B cell (primary cell): Measurements from ENCODE around the gene OPN1MW2. TPM values are rescaled to one million over a fixed set of nuclear protein-coding genes. Genes with fewer than 3 reads are reported as not detected.
"Not testable (repeated sequence)": the region's sequence is repeated elsewhere in the genome, so short reads cannot be mapped to it uniquely, and the experiment has no call there.

Experiments used
- ATAC-seq: fragments of 200-7000 bp; cut with Tn5 transposase; one replicate; pipeline ENCODE4 v1.10.0; 2021; ENCODE audit warnings: low read depth, mild to moderate bottlenecking, moderate number of reproducible peaks, moderate library complexity
- CTCF ChIA-PET: fragments of 350-600 bp; sonication (Branson Sonifier 250); formaldehyde crosslinking; loops from one replicate; lab custom pipeline; 2021; ENCODE audit warnings: antibody characterized with exemption, inconsistent platforms; lab: Charles Lee
- POLR2A ChIA-PET: fragments of 350-600 bp; sonication (Branson Sonifier 250); formaldehyde crosslinking; loops from one replicate; lab custom pipeline; 2021; ENCODE audit warnings: antibody characterized with exemption; lab: Charles Lee
- DNase-seq: peaks from one replicate; pipeline ENCODE4 v3.0.0; 2013
- H2AFZ ChIP-seq: 2 replicates; pipeline ENCODE4 v1.6.1; 2012; ENCODE audit warnings: mild to moderate bottlenecking, low read depth, low read length; ENCODE audit not compliant: insufficient read depth, poor library complexity, severe bottlenecking
- H3K27ac ChIP-seq, 2 donors: 1 replicate in 1 of 2; 2 replicates in 1 of 2; pipeline ENCODE4 v1.5.1; 2012 to 2013; ENCODE audit warnings: low read length in 2 of 2, mild to moderate bottlenecking in 2 of 2, moderate library complexity in 1 of 2
- H3K27me3 ChIP-seq, 4 experiments: fragments of 200-600 bp in 1 of 4; sonication (generic) in 1 of 4; replicated peaks in 1 of 4; 1 replicate in 2 of 4; 2 replicates in 2 of 4; pipeline versions ENCODE4 v1.6.1 to v1.7.0; 2013 to 2016; ENCODE audit warnings: low read length in 3 of 4, mild to moderate bottlenecking in 2 of 4, mixed read lengths in 1 of 4, moderate library complexity in 1 of 4; ENCODE audit not compliant: insufficient read depth in 4 of 4, control insufficient read depth in 3 of 4; ENCODE audit errors: control extremely low read depth in 1 of 4
- H3K36me3 ChIP-seq, 2 experiments: replicated peaks in 1 of 2; 1 replicate in 1 of 2; 2 replicates in 1 of 2; pipeline versions ENCODE4 v1.6.1 to v1.7.1; 2013; ENCODE audit warnings: low read length in 1 of 2; ENCODE audit not compliant: insufficient read depth in 2 of 2, control insufficient read depth in 1 of 2; ENCODE audit errors: control extremely low read depth in 1 of 2, extremely low read depth in 1 of 2
- H3K4me1 ChIP-seq, 2 donors: fragments of 200-600 bp in 1 of 2; sonication (generic) in 1 of 2; 1 replicate in 1 of 2; 2 replicates in 1 of 2; pipeline versions ENCODE4 v1.5.1 to v1.6.1; 2013 to 2017; ENCODE audit warnings: low read length in 2 of 2; ENCODE audit not compliant: control insufficient read depth in 2 of 2, insufficient read depth in 2 of 2
- H3K4me2 ChIP-seq: replicated peaks from 2 replicates; pipeline ENCODE3; 2012; ENCODE audit warnings: mild to moderate bottlenecking, low read depth, low read length; ENCODE audit not compliant: poor library complexity, severe bottlenecking
- H3K4me3 ChIP-seq, 5 experiments: fragments of 200-600 bp in 1 of 5; sonication (generic) in 1 of 5; 1 replicate in 3 of 5; 2 replicates in 2 of 5; pipeline versions ENCODE4 v1.5.1 to v1.7.0; 2011 to 2016; ENCODE audit warnings: low read length in 4 of 5, mild to moderate bottlenecking in 4 of 5, low read depth in 2 of 5, control low read depth in 1 of 5, moderate library complexity in 1 of 5; ENCODE audit not compliant: insufficient read depth in 1 of 5; ENCODE audit errors: control extremely low read depth in 1 of 5, extremely low read depth in 1 of 5
- H3K79me2 ChIP-seq: fragments of 200-600 bp; sonication (generic); one replicate; pipeline ENCODE4 v1.6.0; 2016; ENCODE audit warnings: low read length; ENCODE audit not compliant: control insufficient read depth, insufficient read depth
- H3K9ac ChIP-seq: fragments of 200-600 bp; sonication (generic); 2 replicates; pipeline ENCODE4 v1.6.1; 2017; ENCODE audit warnings: mild to moderate bottlenecking, low read length, moderate library complexity
- H3K9me3 ChIP-seq, 3 donors: one replicate each; pipeline versions ENCODE4 v1.6.1 to v1.7.1; 2013; ENCODE audit warnings: low read length in 2 of 3; ENCODE audit not compliant: control insufficient read depth in 2 of 3, insufficient read depth in 1 of 3; ENCODE audit errors: control extremely low read depth in 1 of 3
- H4K20me1 ChIP-seq: 2 replicates; pipeline ENCODE4 v1.6.0; 2012; ENCODE audit warnings: mild to moderate bottlenecking, low read length; ENCODE audit not compliant: insufficient read depth, control insufficient read depth, poor library complexity, severe bottlenecking
- H3K27ac Mint-ChIP-seq: one replicate; pipeline ENCODE4 v1.8.0; 2021; ENCODE audit warnings: mixed read lengths
- H3K27me3 Mint-ChIP-seq: one replicate; pipeline ENCODE4 v1.8.0; 2021; ENCODE audit warnings: mixed read lengths
- H3K4me1 Mint-ChIP-seq: one replicate; pipeline ENCODE4 v1.8.0; 2021; ENCODE audit warnings: mixed read lengths
- H3K4me3 Mint-ChIP-seq: one replicate; pipeline ENCODE4 v1.8.0; 2021; ENCODE audit warnings: mixed read lengths
- H3K9me3 Mint-ChIP-seq: one replicate; pipeline ENCODE4 v1.8.0; 2022; ENCODE audit warnings: mixed read lengths; ENCODE audit not compliant: insufficient read depth
- WGBS: methylation state at CpG from one replicate; pipeline ENCODE4 v1.1.5; 2013; ENCODE audit warnings: missing lambda C conversion rate; ENCODE audit not compliant: insufficient coverage; 5-methylcytosine and 5-hydroxymethylcytosine counted together
- intact Hi-C: fragments of 100-400 bp; cut with micrococcal nuclease; formaldehyde crosslinking; loops from one replicate; pipeline ENCODE4 v1.10.0; 2022
- polyA plus RNA-seq: library from polyadenylated mRNA; depleted of rRNA; stranded (reverse); fragments of >200 nt; gene quantifications from 2 replicates; pipeline ENCODE4 v1.2.3, GENCODE V29; 2012
- total RNA-seq, 2 donors: library from RNA; stranded (reverse); fragments of 120-200 nt in 1 of 2; gene quantifications; 1 replicate in 1 of 2; 2 replicates in 1 of 2; pipeline versions ENCODE4 v1.2.3 to v1.2.4, GENCODE V29; 2013 to 2022

OPN1MW2 gene
- total and polyA plus RNA-seq, 2 donors (not counting 1 experiment from before 2014, with no cell fraction given), result not detected

DNA sequence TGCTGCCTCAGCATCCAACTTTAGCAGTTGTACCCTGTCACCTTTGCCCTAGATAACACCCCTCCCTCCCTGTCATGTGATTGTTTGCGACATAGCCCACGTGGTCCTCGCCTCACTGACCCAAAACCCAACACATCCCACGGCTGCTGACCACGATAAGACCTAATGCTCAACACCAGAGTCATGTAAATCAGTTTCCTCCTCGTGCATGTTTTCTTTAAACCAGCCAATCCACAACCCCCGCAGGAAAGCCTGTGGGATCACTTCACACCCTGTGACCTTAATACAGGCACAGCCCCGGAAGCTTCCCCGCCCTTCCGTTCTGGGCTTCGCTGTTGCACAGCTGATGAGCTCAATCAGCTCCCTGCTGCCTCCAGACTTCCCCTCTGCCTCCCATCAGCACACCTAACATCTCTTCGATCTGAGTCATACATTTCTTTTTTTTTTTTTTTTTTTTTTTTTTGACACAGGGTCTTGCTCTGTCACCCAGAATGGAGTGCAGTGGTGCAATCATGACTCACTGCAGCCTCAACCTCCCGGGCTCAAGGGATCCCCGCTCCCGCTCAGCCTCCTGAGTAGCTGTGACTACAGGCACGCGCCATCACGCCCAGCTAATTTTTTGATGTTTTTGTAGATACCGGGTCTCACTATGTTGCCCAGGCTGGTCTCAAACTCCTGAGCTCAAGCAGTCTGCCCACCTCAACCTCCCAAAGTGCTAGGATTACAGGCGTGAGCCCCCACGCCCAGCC, 9.7 kb upstream of the OPN1MW2 start:
- H3K4me3 Mint-ChIP-seq, H3K79me2 ChIP-seq: not testable (repeated sequence)

DNA sequence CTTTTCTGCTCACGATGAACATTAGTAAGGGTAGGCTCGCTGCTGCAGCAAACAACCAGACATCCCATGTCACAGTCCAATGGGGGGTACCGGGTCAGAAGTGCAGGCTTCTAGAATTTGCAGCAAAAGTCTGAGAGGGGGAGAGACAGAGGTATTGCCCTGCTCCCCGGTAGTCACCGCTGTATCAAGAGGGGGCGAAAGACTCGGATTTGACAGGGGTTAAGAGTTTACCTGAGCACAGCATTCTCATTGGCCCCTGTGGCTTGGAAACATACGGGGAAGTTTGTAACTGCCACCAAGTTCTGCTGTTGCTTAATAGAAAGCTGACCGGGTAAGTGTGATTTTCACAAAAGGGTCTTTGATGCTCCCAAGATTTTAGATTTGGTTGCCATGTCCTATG, 8.5 kb upstream of the OPN1MW2 start:
- H3K9me3 Mint-ChIP-seq, H3K9me3 ChIP-seq, DNase-seq, H3K9ac ChIP-seq, H3K27ac ChIP-seq, intact Hi-C loops, H3K4me3 Mint-ChIP-seq, ATAC-seq, POLR2A ChIA-PET, H3K36me3 ChIP-seq, H3K4me1 ChIP-seq, H3K27me3 ChIP-seq, H3K4me1 Mint-ChIP-seq, H2AFZ ChIP-seq, H4K20me1 ChIP-seq, H3K4me2 ChIP-seq, H3K27me3 Mint-ChIP-seq, CTCF ChIA-PET, H3K4me3 ChIP-seq, H3K79me2 ChIP-seq, H3K27ac Mint-ChIP-seq: not testable (repeated sequence)
- no CpG with 5 or more reads among the region's 9 CpGs for WGBS

More for the DNA sequence above, 9.7 kb upstream of the OPN1MW2 start:
- H3K36me3 ChIP-seq, H3K27me3 ChIP-seq, H3K4me3 ChIP-seq, H3K4me1 Mint-ChIP-seq, H3K4me2 ChIP-seq, H3K27ac ChIP-seq, H3K27ac Mint-ChIP-seq, H3K9me3 ChIP-seq, H4K20me1 ChIP-seq, H3K9me3 Mint-ChIP-seq, H3K9ac ChIP-seq, H3K4me1 ChIP-seq, intact Hi-C loops, POLR2A ChIA-PET, CTCF ChIA-PET, H2AFZ ChIP-seq, H3K27me3 Mint-ChIP-seq, DNase-seq: not testable (repeated sequence)
- WGBS, result no CpG with 5 or more reads among the region's 21 CpGs
- ATAC-seq, result peak; percentile 92

- H2AFZ ChIP-seq, ATAC-seq, H3K9me3 ChIP-seq, POLR2A ChIA-PET, H3K27ac Mint-ChIP-seq, H3K27ac ChIP-seq, DNase-seq, intact Hi-C loops, H3K4me1 ChIP-seq, H3K9me3 Mint-ChIP-seq, H3K4me2 ChIP-seq, H3K9ac ChIP-seq, H3K4me3 Mint-ChIP-seq, H4K20me1 ChIP-seq, H3K27me3 Mint-ChIP-seq, H3K4me3 ChIP-seq, H3K79me2 ChIP-seq, H3K36me3 ChIP-seq, H3K4me1 Mint-ChIP-seq, H3K27me3 ChIP-seq, CTCF ChIA-PET: not testable (repeated sequence)
- WGBS, result no CpG with 5 or more reads among the region's 10 CpGs
Observed at GRCh38 chrX:154211499-154211898, 8.1 kb upstream of the OPN1MW2 start.

DNA sequence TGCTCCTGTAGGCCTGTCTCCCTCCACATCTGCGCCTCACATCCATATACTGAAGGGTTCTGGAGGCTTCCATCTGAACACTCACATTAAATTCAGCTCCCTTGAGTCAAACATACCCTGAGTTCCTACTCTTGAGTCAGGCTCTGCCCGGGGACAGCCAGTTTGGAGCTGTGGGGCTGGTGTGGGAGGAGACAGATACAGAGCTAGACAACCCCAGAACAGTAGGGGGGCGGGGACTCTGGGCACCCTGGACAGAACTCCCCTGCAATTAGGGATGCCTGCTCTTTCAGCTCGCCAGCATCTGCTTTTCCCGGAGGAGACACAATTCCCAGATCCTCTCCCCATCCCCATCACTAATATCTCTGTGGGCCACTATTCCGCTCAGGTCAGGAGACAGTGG, 5.7 kb downstream of the OPN1MW2 start:
- H2AFZ ChIP-seq, H3K4me2 ChIP-seq, DNase-seq, H3K9me3 Mint-ChIP-seq, H3K4me1 ChIP-seq, H3K27me3 Mint-ChIP-seq, CTCF ChIA-PET, H3K9ac ChIP-seq, H3K9me3 ChIP-seq, H3K4me1 Mint-ChIP-seq, intact Hi-C loops, POLR2A ChIA-PET, H3K36me3 ChIP-seq, H3K27ac Mint-ChIP-seq, H3K79me2 ChIP-seq, ATAC-seq, H3K27ac ChIP-seq, H3K4me3 ChIP-seq, H3K4me3 Mint-ChIP-seq, H4K20me1 ChIP-seq, H3K27me3 ChIP-seq: not testable (repeated sequence)
- no CpG with 5 or more reads among the region's 6 CpGs for WGBS
